HG02610 (cell line): ENCODE data around the gene ADD3.
"Not testable (repeated sequence)": the region's sequence is repeated elsewhere in the genome, so short reads cannot be mapped to it uniquely, and the experiment has no call there.

ENCODE experiments used
- ATAC-seq: cut with Tn5 transposase; IDR thresholded peaks from one replicate; pipeline ENCODE4 v1.9.1; 2021; ENCODE audit warnings: mild to moderate bottlenecking, moderate library complexity; ENCODE audit not compliant: unreplicated experiment

ADD3 gene

DNA sequence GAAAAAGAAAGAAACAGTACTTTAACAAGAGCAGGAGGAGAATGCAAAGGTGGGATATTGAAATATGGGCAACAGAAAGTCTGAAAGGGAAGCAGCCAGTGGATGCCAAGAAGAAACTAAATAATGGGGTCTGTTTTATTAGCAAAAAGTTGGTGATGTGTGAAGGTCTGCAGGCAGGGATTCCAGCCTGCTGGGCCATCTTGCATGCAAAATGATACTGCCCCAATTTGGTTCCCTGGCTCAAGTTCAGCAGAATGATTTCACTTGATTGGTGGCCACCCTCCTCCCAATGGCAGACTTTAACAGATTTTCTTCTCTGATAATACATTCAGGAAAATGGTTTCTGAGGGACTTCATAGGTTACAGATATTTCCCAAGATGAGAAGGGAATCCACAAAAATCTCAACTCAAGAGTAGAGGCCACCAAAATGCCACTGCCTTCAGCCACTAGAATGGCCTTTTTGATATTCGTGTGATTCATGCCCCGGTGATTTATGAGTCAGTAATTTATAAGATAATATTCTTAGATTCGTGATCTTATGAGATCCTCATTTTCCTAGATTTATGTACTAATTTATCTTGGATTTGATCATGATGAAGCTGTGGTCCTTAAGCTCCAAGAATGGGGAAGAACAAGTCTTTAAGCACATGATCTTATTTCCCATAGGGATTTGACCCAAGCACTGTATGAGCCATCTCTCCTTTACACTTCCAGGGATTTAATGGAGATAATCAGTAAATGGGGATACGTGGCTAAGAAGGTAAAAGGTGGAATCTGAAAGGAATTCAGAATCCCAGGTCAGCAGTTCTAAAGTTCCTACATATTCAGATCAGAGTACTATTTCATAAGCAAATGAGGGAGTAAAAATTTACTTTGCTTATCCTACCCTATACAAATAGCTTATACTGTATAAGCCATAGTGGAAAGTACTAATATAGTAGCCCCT is 32.3 kb upstream of the ADD3 start:
- no peak for ATAC-seq

GRCh38 chr10:109976681-109977080 is 31.1 kb upstream of the ADD3 start:
- ATAC-seq: no peak

GRCh38 chr10:109977382-109977806 is 30.4 kb upstream of the ADD3 start:
- no peak for ATAC-seq

GRCh38 chr10:109978481-109978880 is 29.3 kb upstream of the ADD3 start:
- ATAC-seq: no peak

DNA sequence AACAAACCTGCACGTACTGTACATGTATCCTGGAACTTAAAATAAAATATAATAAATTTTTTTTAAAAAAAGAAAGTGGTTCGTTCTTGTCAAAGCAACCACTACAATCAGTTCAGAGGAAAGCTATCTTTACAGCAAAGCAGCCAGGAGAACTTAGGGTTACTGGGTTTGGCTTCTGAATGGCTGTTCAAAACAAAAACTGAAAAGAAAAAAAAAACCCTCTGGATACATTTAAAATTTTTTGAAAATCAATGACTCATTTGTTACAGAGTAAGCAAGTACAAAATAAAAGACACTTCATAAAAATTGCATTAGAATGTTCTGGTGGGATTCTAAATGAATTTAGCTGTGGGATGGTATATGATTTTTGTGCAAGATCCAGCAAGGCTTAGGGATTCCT is 28.6 kb upstream of the ADD3 start:
- ATAC-seq: no peak

DNA sequence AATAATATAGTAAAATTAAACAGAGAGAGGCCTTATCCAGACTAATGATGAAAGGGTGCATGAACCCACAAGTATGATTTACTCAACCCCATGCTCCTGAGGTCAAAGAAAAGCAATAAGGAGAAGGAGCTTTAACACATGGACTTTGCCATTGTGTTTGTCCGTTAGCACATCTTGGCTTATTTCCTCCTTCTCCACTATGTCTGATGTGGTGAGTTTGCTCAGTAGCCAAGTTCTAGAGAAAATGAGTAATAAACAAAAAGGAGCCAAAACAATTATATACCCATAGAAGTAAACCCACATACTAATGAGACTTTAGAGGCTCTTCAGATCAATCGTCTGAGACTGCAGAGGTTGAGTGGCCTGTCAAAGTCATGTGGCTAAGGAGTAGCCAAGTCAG is 26.1 kb upstream of the ADD3 start:
- ATAC-seq: no peak

- ATAC-seq: no peak
These were observed 25.7 kb upstream of the ADD3 start for GRCh38 chr10:109982123-109982522.

GRCh38 chr10:109982812-109983211 is 25.0 kb upstream of the ADD3 start:
- ATAC-seq: no peak

GRCh38 chr10:109984013-109984412 is 23.8 kb upstream of the ADD3 start:
- peak; percentile 60 for ATAC-seq

GRCh38 chr10:109985768-109986167 is 22.0 kb upstream of the ADD3 start:
- ATAC-seq: not testable (repeated sequence)

DNA sequence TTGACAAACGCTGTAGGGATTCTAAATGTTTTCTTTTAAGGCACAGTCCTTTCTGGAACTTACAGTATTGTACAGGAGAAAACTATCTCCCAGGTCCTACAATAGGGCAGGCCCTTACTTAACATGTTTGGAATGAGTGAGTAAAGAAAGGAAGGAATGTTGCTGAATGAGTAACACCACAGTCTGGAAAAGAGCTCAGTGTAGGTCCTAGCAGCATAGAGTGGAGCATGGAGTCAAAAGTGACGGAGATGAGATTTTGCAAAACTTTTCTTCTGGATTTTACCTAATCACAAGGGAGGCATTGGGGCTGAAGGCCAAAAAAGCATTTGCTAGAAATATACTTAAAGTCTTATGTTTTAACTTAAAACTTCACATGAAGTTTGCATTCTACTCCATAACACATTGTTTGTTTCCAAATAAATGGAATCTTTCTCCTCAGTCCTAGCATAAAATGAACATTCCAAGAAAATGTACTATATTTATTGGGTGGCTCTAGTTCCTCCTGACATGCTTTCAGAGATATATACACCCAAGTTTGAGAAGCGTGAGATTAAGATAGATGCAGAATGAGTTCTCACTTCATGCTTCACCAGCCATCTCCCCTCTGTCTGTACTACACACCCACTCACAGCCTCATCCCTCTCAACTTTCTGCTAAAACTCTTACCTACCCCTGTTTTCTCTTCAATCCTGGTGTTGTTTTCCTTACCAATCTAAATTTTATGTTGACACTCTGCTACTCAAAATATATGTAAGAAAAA is 20.2 kb upstream of the ADD3 start:
- no peak for ATAC-seq

DNA sequence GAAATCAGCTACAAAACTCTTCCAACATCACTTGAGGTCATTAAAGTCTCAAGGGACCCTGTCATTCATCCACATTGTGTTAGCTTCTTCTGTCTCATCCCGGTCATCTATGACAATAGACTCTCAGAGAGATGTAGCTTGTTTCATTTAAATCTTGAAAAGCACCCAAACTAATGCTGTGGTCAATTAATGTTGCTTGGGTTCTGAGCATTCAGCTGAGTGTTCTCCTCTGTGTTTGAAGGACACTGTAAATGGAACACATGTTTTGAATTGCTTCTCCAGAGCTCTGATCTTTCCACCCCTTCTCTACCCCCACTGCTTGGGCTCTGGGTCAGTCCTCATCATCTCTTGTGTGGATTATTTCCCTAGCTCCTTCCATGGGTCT is 19.6 kb upstream of the ADD3 start:
- ATAC-seq: no peak

- no peak for ATAC-seq
These were observed 16.4 kb upstream of the ADD3 start for GRCh38 chr10:109991266-109991855.

DNA sequence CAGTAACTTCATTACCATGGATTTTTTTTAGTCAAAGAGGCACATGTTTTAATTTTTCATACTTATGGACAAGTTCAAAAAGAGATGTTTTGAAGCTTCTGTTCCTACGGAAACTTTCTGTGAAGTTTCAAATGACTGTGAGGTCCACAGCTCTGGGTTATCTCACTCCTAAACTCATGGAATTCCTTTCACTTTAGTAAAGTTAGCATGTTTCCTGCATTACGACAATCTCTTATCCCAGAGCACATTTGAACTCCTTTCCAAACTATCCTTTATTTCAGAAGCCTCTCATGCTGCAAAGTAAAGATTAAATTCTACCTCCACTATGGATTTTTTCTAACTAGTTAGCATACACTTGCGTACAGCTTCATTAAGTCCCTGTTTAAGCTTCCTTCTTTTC is 15.3 kb upstream of the ADD3 start:
- ATAC-seq: no peak

- ATAC-seq: no peak
These were observed 14.0 kb upstream of the ADD3 start for GRCh38 chr10:109993551-109994330.

DNA sequence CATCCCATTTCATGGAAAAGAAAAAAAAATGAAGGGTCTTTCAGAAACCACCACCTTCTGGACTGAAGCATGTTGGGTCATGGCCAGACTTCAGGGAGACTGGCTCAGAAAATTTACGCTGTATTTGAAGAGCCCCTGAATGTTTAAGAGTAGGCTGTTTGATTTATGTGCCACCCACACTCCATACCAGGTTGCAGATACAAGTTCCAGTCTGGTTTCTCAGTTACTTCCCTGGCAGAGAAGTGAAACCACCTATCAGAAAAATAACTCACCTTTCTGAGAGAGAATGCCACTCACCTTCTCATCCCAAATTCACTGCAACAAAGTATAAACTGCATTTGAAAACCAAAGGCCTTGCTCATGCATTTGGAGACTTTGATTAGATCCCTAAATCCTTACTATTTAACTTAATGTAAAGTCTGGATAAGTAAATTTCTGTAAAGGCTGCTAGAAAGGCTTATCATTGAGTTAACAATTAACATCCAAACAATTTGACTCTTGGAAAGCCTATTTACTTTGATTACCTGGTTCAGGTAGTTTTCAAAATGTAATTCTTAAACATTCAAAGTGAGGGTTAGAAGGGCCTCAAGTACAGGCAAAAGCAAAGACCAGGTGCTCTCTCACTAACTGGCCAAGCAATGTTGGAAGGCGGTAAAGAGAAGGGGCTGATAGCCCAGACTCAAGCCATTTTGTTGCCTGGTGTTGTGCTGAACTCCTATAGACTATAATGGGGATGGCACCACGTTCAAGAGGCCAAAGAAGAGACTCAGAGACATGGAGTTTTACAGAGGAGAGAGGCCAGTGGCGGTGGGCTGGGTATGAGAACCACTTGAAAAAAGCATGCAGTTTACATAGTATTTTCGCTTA is 12.8 kb upstream of the ADD3 start:
- no peak for ATAC-seq

GRCh38 chr10:109995595-109995994 is 12.2 kb upstream of the ADD3 start:
- ATAC-seq: no peak

- peak; percentile 74 for ATAC-seq
These were observed 11.6 kb upstream of the ADD3 start for GRCh38 chr10:109996225-109996624.

DNA sequence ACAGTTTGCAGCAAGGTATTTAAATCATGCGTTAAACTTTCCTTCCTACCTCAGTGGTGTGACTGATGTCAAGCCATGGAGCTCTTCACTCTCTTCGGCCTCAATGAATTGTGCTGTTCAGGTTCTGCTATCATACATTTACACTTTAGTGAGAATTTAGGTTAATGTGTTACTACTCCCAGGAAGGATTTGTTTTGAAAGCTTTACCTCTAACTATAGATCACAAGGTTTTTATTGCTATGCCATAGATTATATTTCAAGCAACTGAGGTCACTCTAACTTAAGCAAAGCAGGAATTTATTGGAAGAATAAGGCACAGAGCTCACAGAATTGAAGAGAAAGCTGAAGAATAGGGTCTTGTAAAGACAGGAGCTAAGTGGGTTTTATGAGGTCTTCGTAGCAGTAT is 11.0 kb upstream of the ADD3 start:
- peak; percentile 26 for ATAC-seq

DNA sequence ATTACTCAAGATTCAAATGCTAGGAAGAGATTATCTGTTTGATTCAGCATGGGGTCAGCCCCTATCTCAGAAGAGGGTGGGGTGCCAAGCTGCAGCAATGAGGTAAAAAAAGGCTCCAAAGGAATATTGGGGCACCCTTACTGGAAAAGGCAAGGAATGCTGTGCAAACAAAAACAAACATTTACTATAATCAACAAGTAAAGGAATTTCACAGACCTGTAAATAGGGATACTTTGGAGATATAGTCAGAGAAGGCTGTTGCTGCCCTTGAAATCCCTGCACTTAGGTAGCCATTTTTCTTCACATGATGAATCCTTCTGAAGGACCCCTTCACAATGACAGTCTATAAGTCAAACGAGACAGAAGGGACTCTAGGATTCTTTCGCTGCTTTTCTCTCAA is 10.6 kb upstream of the ADD3 start:
- no peak for ATAC-seq
